NCI-H146 (cell line): ENCODE measurements around the gene SALL3.

Experiments used
- DNase-seq: peaks from one replicate; lab custom pipeline; 2025; lab: John Stamatoyannopoulos, UW

Gene SALL3

GRCh38 chr18:78965917-78966792 lies 13.5 kb upstream of the SALL3 start:
- no peak for DNase-seq

GRCh38 chr18:78966793-78967106 lies 12.9 kb upstream of the SALL3 start:
- DNase-seq: no peak

- DNase-seq: no peak
Measured at GRCh38 chr18:78967692-78968091, 11.9 kb upstream of the SALL3 start.

GRCh38 chr18:78969574-78970315 lies 9.9 kb upstream of the SALL3 start:
- DNase-seq: no peak

GRCh38 chr18:78970774-78971333 lies 8.8 kb upstream of the SALL3 start:
- no peak for DNase-seq

- DNase-seq: no peak
Measured at GRCh38 chr18:78971511-78972245, 7.9 kb upstream of the SALL3 start.

GRCh38 chr18:78972385-78972918 lies 7.2 kb upstream of the SALL3 start:
- no peak for DNase-seq

- no peak for DNase-seq
Measured at GRCh38 chr18:78972930-78973331, 6.7 kb upstream of the SALL3 start.

- DNase-seq: no peak
Measured at GRCh38 chr18:78973357-78974083, 6.1 kb upstream of the SALL3 start.

- DNase-seq: peak; percentile 78
Measured at GRCh38 chr18:78974115-78974761, 5.4 kb upstream of the SALL3 start.

- peak; percentile 48 for DNase-seq
Measured at GRCh38 chr18:78975292-78975691, 4.3 kb upstream of the SALL3 start.

GRCh38 chr18:78975699-78976335 lies 3.8 kb upstream of the SALL3 start:
- peak; percentile 42 for DNase-seq

- DNase-seq: no peak
Measured at GRCh38 chr18:78976765-78977636, 2.6 kb upstream of the SALL3 start.

- no peak for DNase-seq
Measured at GRCh38 chr18:78977637-78978348, 1.8 kb upstream of the SALL3 start.

- DNase-seq: no peak
Measured at GRCh38 chr18:78978349-78979055, 1.1 kb upstream of the SALL3 start.

GRCh38 chr18:78979056-78979729 lies 425 bp upstream of the SALL3 start:
- peak; percentile 71 for DNase-seq

- no peak for DNase-seq
Measured at GRCh38 chr18:78980279-78980771, 707 bp downstream of the SALL3 start.
